ENCODE data around the gene NUDT8. TPM values are rescaled to one million over a fixed set of nuclear protein-coding genes. Genes with fewer than 3 reads are reported as not detected.
A peak's percentile ranks its signal among the peaks of the same experiment; 100 is the strongest.

The NUDT8 gene
- total and polyA plus RNA-seq, 9 of the 15 experiments (the other 6 are each of a cell fraction or from before 2014, with no cell fraction given) = 0.23 to 27.8 (median 5.0) TPM

DNA sequence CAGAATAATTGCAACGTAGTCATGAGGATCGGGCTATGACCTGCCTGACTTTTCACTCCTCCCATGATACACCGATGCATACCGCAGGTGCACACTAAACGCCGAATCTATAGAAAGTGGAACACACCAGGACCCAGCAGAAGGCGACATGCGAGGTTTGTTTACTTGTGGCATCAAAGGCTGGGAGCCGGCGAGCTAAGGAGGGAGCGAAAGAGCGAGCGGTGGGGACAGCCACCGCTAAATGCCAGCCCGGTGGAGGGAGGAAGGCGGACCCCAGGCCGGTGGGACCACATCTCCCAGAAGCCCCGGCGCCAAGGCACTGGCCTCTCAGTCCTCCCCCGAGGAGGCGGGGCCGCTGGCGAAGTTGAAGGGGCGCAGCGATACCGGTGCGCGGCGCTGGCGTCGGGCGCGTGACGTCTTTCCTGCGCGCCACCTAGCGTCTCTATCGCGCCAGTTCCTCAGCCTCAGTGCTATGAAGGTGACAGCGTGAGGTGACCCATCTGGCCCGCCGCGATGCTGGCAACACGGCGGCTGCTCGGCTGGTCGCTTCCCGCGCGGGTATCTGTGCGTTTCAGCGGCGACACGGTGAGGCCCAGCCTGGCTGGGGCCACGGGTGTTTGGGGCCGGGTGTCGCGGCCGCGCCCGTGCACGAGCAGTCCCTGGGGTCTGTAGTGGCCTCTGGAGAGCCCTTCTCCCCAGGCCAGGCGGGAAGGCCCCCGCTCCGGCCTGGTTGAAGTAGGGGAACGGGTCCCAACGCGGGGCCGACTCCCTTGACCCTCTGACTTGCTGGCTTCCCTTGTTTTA lies 23.0 kb downstream of the NUDT8 start, which contains the start of gene NDUFV1 (continued):
- TF ChIP-seq, protein P1, sequence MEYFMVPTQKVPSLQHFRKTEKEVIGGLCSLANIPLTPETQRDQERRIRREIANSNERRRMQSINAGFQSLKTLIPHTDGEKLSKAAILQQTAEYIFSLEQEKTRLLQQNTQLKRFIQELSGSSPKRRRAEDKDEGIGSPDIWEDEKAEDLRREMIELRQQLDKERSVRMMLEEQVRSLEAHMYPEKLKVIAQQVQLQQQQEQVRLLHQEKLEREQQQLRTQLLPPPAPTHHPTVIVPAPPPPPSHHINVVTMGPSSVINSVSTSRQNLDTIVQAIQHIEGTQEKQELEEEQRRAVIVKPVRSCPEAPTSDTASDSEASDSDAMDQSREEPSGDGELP (CRISPR knock-in tag; IDR thresholded peaks at IDR 0.05; ENCODE audit: borderline replicate concordance) = peak; percentile 90
- TF ChIP-seq, protein P2, sequence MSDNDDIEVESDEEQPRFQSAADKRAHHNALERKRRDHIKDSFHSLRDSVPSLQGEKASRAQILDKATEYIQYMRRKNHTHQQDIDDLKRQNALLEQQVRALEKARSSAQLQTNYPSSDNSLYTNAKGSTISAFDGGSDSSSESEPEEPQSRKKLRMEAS (CRISPR knock-in tag; IDR thresholded peaks at IDR 0.05) = peak; percentile 85
- TF ChIP-seq EP300 (IDR thresholded peaks at IDR 0.05; ENCODE audit: low read length) (peak; percentile 40; the same call in 1 of the 2 replicates), TARDBP (IDR thresholded peaks at IDR 0.05) (0 out of 2 replicates have a peak, but pooled peaks have one; percentile 21), CSDE1 (IDR thresholded peaks at IDR 0.05) (peak in 1 of 2 experiments; percentile 41; a peak in 1 of 4 replicates), MYBL2 (IDR thresholded peaks at IDR 0.05; ENCODE audit: low read depth) (no peak), MYBL2 (CRISPR knock-in tag; IDR thresholded peaks at IDR 0.05; ENCODE audit: borderline replicate concordance) (no peak), SPI1 (IDR thresholded peaks at IDR 0.05; ENCODE audit: borderline replicate concordance, low read depth, low read length) (peak; percentile 55; the same call in 1 of the 2 replicates), FIP1L1 (IDR thresholded peaks at IDR 0.05; ENCODE audit: low read depth, low read length, poor library complexity, severe bottlenecking) (peak; percentile 72), ZNF586 (CRISPR knock-in tag; conservative IDR thresholded peaks at IDR 0.05) (no peak), RB1 (IDR thresholded peaks at IDR 0.05; ENCODE audit: low read depth) (peak; percentile 89), SOX6 (IDR thresholded peaks at IDR 0.05) (peak; percentile 36; the same call in 1 of the 2 replicates)
- TF ChIP-seq, protein P3, sequence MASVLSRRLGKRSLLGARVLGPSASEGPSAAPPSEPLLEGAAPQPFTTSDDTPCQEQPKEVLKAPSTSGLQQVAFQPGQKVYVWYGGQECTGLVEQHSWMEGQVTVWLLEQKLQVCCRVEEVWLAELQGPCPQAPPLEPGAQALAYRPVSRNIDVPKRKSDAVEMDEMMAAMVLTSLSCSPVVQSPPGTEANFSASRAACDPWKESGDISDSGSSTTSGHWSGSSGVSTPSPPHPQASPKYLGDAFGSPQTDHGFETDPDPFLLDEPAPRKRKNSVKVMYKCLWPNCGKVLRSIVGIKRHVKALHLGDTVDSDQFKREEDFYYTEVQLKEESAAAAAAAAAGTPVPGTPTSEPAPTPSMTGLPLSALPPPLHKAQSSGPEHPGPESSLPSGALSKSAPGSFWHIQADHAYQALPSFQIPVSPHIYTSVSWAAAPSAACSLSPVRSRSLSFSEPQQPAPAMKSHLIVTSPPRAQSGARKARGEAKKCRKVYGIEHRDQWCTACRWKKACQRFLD (CRISPR knock-in tag; IDR thresholded peaks at IDR 0.05) = peak; percentile 46; the same call in 1 of the 2 replicates
- TF ChIP-seq, protein P4, sequence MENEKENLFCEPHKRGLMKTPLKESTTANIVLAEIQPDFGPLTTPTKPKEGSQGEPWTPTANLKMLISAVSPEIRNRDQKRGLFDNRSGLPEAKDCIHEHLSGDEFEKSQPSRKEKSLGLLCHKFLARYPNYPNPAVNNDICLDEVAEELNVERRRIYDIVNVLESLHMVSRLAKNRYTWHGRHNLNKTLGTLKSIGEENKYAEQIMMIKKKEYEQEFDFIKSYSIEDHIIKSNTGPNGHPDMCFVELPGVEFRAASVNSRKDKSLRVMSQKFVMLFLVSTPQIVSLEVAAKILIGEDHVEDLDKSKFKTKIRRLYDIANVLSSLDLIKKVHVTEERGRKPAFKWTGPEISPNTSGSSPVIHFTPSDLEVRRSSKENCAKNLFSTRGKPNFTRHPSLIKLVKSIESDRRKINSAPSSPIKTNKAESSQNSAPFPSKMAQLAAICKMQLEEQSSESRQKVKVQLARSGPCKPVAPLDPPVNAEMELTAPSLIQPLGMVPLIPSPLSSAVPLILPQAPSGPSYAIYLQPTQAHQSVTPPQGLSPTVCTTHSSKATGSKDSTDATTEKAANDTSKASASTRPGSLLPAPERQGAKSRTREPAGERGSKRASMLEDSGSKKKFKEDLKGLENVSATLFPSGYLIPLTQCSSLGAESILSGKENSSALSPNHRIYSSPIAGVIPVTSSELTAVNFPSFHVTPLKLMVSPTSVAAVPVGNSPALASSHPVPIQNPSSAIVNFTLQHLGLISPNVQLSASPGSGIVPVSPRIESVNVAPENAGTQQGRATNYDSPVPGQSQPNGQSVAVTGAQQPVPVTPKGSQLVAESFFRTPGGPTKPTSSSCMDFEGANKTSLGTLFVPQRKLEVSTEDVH (IDR thresholded peaks at IDR 0.05; ENCODE audit: low read depth, partially characterized antibody) = peak; percentile 86
- TF ChIP-seq, protein P5, sequence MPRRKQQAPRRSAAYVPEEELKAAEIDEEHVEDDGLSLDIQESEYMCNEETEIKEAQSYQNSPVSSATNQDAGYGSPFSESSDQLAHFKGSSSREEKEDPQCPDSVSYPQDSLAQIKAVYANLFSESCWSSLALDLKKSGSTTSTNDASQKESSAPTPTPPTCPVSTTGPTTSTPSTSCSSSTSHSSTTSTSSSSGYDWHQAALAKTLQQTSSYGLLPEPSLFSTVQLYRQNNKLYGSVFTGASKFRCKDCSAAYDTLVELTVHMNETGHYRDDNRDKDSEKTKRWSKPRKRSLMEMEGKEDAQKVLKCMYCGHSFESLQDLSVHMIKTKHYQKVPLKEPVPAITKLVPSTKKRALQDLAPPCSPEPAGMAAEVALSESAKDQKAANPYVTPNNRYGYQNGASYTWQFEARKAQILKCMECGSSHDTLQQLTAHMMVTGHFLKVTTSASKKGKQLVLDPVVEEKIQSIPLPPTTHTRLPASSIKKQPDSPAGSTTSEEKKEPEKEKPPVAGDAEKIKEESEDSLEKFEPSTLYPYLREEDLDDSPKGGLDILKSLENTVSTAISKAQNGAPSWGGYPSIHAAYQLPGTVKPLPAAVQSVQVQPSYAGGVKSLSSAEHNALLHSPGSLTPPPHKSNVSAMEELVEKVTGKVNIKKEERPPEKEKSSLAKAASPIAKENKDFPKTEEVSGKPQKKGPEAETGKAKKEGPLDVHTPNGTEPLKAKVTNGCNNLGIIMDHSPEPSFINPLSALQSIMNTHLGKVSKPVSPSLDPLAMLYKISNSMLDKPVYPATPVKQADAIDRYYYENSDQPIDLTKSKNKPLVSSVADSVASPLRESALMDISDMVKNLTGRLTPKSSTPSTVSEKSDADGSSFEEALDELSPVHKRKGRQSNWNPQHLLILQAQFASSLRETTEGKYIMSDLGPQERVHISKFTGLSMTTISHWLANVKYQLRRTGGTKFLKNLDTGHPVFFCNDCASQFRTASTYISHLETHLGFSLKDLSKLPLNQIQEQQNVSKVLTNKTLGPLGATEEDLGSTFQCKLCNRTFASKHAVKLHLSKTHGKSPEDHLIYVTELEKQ (CRISPR knock-in tag; IDR thresholded peaks at IDR 0.05) = no peak

Data from K562 (cell line).